C1 segment of cervical spinal cord (tissue), 14 donors: ENCODE measurements around the gene SUPT4H1.

Source experiments
- DNase-seq, 14 donors: peaks; one replicate each; lab custom pipeline; 2025; lab: John Stamatoyannopoulos, UW

SUPT4H1 gene

GRCh38 chr17:58330538-58330996 lies 21.4 kb downstream of the SUPT4H1 start:
- DNase-seq: no peak

- DNase-seq: no peak
Observed at GRCh38 chr17:58329810-58330537, 22.0 kb downstream of the SUPT4H1 start.

GRCh38 chr17:58329035-58329809 lies 22.8 kb downstream of the SUPT4H1 start:
- peak in 6 of 14 donors; percentile 13 to 48 (median 28) for DNase-seq

- DNase-seq: peak in 8 of 14 donors; percentile 19 to 72 (median 34)
Observed at GRCh38 chr17:58328195-58329034, 23.6 kb downstream of the SUPT4H1 start, which contains the start of gene TSPOAP1. Gene TSPOAP1 (minus strand): TSS chr17:58328795. CDS start chr17:58327920, 875 bp downstream.

- DNase-seq: no peak
Observed at GRCh38 chr17:58327363-58328194, 24.4 kb downstream of the SUPT4H1 start.

- DNase-seq: no peak
Observed at GRCh38 chr17:58326609-58327362, 25.2 kb downstream of the SUPT4H1 start.

- DNase-seq: peak in 1 of 14 donors; percentile 42
Observed at GRCh38 chr17:58325976-58326468, 26.0 kb downstream of the SUPT4H1 start.

GRCh38 chr17:58325289-58325726 lies 26.7 kb downstream of the SUPT4H1 start:
- DNase-seq: peak in 1 of 14 donors; percentile 59

GRCh38 chr17:58324409-58325288 lies 27.4 kb downstream of the SUPT4H1 start:
- peak in 2 of 14 donors; percentile 29 to 60 for DNase-seq

GRCh38 chr17:58324056-58324408 lies 28.0 kb downstream of the SUPT4H1 start:
- DNase-seq: peak in 1 of 14 donors; percentile 60

- no peak for DNase-seq
Observed at GRCh38 chr17:58323366-58324055, 28.5 kb downstream of the SUPT4H1 start.

GRCh38 chr17:58322581-58323185 lies 29.3 kb downstream of the SUPT4H1 start:
- DNase-seq: no peak

- DNase-seq: no peak
Observed at GRCh38 chr17:58321571-58322525, 30.2 kb downstream of the SUPT4H1 start.

GRCh38 chr17:58320570-58321323 lies 31.3 kb downstream of the SUPT4H1 start:
- DNase-seq: no peak

- DNase-seq: no peak
Observed at GRCh38 chr17:58320163-58320558, 31.8 kb downstream of the SUPT4H1 start.
